ENCODE data around the gene IDI2.

IDI2 gene

GRCh38 chr10:980468-981093, 45.1 kb downstream of the IDI2 start:
- DNase-seq (ENCODE audit: low read depth) = no peak

DNA sequence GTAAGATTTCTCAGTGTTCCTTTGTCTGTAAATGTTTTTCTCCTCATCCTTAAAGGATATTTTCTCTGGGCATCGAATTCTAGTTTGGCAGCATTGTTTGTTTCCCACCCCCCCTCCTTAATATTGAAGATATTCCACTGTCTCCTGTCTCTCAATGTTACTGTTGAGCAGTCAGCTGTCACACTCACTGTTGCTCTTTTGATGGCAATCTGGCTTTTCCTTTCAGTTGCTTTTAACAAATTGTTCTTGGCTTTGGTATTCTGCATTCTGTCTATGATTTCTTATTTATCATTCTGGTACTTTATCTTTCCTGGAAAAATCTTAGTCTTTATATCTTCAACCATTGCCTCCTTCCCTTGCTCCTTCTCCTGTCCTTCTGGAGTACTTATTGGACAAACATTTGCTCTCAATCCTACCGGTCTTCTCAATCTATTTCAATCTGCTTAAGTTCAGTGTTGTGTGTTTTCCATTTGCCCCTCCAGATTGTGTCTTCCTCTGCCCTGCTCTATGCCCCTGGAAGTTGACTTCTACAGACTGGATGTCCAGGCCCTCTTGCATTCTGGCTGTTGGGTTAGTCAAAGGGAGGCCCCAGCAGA, 46.7 kb downstream of the IDI2 start:
- DNase-seq (ENCODE audit: low read depth) = no peak

- no peak for DNase-seq (ENCODE audit: low read depth)
Observed at GRCh38 chr10:976316-976715, 49.3 kb downstream of the IDI2 start.

DNA sequence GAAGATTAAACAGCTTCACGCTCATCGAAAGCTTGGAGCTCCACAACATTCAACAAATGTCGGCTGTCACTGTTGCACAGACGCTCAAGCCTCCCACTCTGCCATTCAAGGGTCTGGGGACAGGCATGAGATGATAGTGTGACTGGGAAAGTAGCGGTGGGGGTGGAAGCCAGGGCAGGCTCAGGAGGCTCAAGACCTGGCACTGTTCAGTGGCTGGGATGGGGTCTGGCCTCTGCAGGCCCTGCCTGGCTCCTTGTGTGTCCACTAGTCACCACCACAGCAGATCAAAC, 50.9 kb downstream of the IDI2 start:
- DNase-seq (ENCODE audit: low read depth) = no peak

GRCh38 chr10:974038-974784, 51.4 kb downstream of the IDI2 start:
- no peak for DNase-seq (ENCODE audit: low read depth)

- no peak for DNase-seq (ENCODE audit: low read depth)
Observed at GRCh38 chr10:972763-973162, 52.9 kb downstream of the IDI2 start.

GRCh38 chr10:971613-972012, 54.0 kb downstream of the IDI2 start:
- DNase-seq (ENCODE audit: low read depth) = no peak

DNA sequence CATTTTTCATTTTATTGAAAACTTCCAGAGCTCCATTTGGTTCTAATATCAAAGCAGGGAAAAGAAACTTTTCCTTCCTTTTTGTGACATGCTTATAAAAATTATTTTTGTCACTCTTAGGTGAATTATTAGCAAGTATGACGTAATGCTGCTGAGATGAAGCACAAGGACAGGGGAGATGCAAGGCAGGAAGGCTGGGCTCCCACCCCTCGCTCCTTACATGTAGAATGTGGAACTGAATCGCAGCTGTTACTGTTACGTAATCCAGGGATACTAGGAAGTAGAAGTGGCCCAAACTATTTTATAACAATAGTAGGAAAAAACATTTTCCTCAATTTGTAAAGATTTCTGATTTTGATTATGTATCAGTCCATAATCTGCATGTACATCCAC, 54.5 kb downstream of the IDI2 start:
- DNase-seq (ENCODE audit: low read depth) = no peak

DNA sequence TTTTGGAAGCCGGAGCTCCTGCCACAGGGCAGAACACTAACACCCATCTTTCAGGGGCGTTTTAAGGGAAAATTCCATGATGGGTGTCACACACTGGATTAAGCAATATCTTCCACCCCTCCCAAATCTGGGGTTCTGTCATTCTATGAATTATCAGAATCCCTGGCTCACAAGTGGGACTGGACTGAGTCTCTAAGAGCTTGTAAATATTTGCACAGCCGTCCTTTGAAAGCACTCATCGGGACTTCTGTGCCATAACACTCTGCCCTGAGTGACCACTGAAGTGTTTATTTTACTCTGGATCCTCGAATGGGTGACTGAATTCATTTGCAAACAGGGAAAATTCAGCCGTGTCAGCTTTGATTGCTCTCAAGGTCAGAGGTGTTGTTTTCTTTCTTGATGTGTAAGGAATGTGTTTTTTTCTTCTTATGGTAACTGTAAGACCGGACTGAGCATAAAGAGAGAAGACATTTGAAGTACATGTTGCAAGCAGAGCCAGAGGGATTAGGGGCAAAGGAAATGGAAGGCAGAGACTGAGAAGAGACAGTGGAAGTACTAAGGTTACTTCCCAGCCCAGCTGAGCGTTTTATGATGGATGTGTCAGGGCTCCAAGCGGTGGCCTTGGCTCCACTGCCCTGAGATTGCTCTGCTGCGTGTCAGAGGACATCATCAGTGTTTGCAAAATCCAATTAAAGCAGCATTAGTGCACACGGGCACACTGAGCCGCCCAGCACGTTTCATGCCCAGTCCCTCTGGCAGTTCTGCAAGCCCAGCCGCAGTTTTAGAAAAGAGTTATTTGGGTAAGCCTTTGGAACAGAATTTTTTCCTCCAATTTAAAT, 55.1 kb downstream of the IDI2 start:
- no peak for DNase-seq (ENCODE audit: low read depth)

DNA sequence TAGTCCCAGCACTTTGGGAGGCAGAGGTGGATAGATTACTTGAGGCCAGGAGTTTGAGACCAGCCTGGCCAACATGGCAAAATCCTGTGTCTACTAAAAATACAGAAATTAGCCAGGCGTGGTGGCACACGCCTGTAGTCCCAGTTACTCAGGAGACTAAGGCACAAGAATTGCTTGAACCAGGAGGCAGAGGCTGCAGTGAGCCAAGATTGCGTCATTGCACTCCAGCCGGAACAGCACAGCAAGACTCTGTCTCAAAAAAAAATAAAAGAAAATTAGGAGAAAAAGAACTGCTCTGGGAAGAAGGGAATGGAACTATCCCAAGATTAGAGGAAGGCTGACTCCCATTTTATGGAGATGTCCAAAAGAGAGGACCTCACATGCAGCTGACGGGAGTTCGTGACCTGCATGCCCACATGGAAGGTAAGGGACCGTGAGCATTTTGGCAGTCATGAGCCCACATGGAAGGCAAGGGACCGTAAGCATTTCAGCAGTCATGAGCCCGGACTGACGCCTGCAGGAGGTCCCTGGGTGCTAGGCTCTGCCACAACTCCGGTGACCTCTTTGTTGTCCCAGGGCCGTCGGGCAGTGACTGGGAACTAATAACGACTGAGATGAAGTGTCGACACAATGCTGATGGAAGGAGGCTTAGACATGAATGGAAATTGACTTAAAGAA, 56.0 kb downstream of the IDI2 start:
- no peak for DNase-seq (ENCODE audit: low read depth)

Measured in GM04504 (cell line).